ENCODE data around the gene FADS1. TPM values are rescaled to one million over a fixed set of nuclear protein-coding genes. Genes with fewer than 3 reads are reported as not detected.

The FADS1 gene
- total and polyA plus RNA-seq, 2 of the 13 experiments (the other 11 are each of a cell fraction or from before 2014, with no cell fraction given): 91.8 to 108 TPM

- no peak for TF ChIP-seq FOXM1 (CRISPR knock-in tag; IDR thresholded peaks at IDR 0.05)
- TF ChIP-seq ZFP90 (CRISPR knock-in tag; IDR thresholded peaks at IDR 0.05; ENCODE audit: borderline replicate concordance): no peak
- TF ChIP-seq ZC3H13 (CRISPR knock-in tag; IDR thresholded peaks at IDR 0.05): peak; percentile 67; the same call in 1 of the 2 replicates
- TF ChIP-seq PRDM10 (CRISPR knock-in tag; IDR thresholded peaks at IDR 0.05; ENCODE audit: low read depth): 0 out of 2 replicates have a peak, but pooled peaks have one; percentile 4
- no peak for TF ChIP-seq SALL1 (CRISPR knock-in tag; IDR thresholded peaks at IDR 0.05)
- TF ChIP-seq ZNF513 (CRISPR knock-in tag; conservative IDR thresholded peaks at IDR 0.05): no peak
- TF ChIP-seq, protein P1, sequence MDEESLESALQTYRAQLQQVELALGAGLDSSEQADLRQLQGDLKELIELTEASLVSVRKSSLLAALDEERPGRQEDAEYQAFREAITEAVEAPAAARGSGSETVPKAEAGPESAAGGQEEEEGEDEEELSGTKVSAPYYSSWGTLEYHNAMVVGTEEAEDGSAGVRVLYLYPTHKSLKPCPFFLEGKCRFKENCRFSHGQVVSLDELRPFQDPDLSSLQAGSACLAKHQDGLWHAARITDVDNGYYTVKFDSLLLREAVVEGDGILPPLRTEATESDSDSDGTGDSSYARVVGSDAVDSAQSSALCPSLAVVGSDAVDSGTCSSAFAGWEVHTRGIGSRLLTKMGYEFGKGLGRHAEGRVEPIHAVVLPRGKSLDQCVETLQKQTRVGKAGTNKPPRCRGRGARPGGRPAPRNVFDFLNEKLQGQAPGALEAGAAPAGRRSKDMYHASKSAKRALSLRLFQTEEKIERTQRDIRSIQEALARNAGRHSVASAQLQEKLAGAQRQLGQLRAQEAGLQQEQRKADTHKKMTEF (CRISPR knock-in tag; IDR thresholded peaks at IDR 0.05): no peak
- TF ChIP-seq SNAPC4 (CRISPR knock-in tag; IDR thresholded peaks at IDR 0.05): 0 out of 2 replicates have a peak, but pooled peaks have one; percentile 14
- no peak; the same call in 1 of the 2 replicates for TF ChIP-seq YEATS4 (CRISPR knock-in tag; IDR thresholded peaks at IDR 0.05; ENCODE audit: borderline replicate concordance)
- TF ChIP-seq ZNF737 (CRISPR knock-in tag; IDR thresholded peaks at IDR 0.05; ENCODE audit: borderline replicate concordance): no peak
- TF ChIP-seq BHLHE40 (IDR thresholded peaks at IDR 0.05; ENCODE audit: low read length): no peak
- TF ChIP-seq ZNF101 (CRISPR knock-in tag; IDR thresholded peaks at IDR 0.05; ENCODE audit: borderline replicate concordance, low read depth): no peak
- no peak for TF ChIP-seq MTA3 (CRISPR knock-in tag; IDR thresholded peaks at IDR 0.05)
- TF ChIP-seq, protein P2, sequence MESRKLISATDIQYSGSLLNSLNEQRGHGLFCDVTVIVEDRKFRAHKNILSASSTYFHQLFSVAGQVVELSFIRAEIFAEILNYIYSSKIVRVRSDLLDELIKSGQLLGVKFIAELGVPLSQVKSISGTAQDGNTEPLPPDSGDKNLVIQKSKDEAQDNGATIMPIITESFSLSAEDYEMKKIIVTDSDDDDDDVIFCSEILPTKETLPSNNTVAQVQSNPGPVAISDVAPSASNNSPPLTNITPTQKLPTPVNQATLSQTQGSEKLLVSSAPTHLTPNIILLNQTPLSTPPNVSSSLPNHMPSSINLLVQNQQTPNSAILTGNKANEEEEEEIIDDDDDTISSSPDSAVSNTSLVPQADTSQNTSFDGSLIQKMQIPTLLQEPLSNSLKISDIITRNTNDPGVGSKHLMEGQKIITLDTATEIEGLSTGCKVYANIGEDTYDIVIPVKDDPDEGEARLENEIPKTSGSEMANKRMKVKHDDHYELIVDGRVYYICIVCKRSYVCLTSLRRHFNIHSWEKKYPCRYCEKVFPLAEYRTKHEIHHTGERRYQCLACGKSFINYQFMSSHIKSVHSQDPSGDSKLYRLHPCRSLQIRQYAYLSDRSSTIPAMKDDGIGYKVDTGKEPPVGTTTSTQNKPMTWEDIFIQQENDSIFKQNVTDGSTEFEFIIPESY (CRISPR knock-in tag; IDR thresholded peaks at IDR 0.05): peak; percentile 68; the same call in 1 of the 2 replicates
These were observed 59.5 kb downstream of the FADS1 start (continued) for GRCh38 chr11:61757213-61757862.

All from HepG2 (cell line).